Measurements from ENCODE around the gene MADD.

DNA sequence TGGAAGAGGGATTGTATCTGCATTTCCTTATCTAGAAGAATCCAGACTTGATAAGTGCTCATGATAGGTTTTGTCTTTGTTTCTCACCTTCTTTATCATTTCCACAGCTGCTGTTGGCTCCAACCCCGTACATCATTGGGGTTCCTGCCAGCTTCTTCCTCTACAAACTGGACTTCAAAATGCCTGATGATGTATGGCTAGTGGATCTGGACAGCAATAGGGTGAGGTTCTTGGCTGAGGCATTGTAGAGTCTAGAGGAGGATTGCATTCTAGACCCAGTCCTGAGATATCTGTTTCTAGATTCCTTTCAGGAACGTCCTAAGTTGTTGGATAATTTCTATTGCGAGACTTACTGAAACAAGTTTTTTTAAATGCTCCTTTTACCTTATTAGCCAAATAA lies 8.1 kb downstream of the MADD start:
- TF ChIP-seq POLR2A (IDR thresholded peaks at IDR 0.05), result no peak
- TF ChIP-seq, protein P1, sequence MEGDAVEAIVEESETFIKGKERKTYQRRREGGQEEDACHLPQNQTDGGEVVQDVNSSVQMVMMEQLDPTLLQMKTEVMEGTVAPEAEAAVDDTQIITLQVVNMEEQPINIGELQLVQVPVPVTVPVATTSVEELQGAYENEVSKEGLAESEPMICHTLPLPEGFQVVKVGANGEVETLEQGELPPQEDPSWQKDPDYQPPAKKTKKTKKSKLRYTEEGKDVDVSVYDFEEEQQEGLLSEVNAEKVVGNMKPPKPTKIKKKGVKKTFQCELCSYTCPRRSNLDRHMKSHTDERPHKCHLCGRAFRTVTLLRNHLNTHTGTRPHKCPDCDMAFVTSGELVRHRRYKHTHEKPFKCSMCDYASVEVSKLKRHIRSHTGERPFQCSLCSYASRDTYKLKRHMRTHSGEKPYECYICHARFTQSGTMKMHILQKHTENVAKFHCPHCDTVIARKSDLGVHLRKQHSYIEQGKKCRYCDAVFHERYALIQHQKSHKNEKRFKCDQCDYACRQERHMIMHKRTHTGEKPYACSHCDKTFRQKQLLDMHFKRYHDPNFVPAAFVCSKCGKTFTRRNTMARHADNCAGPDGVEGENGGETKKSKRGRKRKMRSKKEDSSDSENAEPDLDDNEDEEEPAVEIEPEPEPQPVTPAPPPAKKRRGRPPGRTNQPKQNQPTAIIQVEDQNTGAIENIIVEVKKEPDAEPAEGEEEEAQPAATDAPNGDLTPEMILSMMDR (IDR thresholded peaks at IDR 0.05), result no peak
